KOPT-K1 (cell line): ENCODE results near the gene DDX1.
"Not testable (repeated sequence)": the region's sequence is repeated elsewhere in the genome, so short reads cannot be mapped to it uniquely, and the experiment has no call there.

Source experiments
- H3K27ac ChIP-seq: fragments of 200-600 bp; sonication (generic); 2 replicates; pipeline ENCODE4 v1.5.1; 2016; ENCODE audit warnings: antibody characterized with exemption, mild to moderate bottlenecking, low read depth, low read length; ENCODE audit not compliant: poor library complexity, severe bottlenecking
- H3K36me3 ChIP-seq: fragments of 200-600 bp; sonication (generic); 2 replicates; pipeline ENCODE4 v1.5.1; 2017; ENCODE audit warnings: antibody characterized with exemption, mild to moderate bottlenecking, low read length, moderate library complexity; ENCODE audit not compliant: insufficient read depth
- H3K9me3 ChIP-seq: fragments of 200-600 bp; sonication (generic); 2 replicates; pipeline ENCODE4 v1.5.1; 2017; ENCODE audit warnings: antibody characterized with exemption, low read length, mild to moderate bottlenecking; ENCODE audit not compliant: insufficient read depth, poor library complexity, severe bottlenecking

Gene DDX1

DNA sequence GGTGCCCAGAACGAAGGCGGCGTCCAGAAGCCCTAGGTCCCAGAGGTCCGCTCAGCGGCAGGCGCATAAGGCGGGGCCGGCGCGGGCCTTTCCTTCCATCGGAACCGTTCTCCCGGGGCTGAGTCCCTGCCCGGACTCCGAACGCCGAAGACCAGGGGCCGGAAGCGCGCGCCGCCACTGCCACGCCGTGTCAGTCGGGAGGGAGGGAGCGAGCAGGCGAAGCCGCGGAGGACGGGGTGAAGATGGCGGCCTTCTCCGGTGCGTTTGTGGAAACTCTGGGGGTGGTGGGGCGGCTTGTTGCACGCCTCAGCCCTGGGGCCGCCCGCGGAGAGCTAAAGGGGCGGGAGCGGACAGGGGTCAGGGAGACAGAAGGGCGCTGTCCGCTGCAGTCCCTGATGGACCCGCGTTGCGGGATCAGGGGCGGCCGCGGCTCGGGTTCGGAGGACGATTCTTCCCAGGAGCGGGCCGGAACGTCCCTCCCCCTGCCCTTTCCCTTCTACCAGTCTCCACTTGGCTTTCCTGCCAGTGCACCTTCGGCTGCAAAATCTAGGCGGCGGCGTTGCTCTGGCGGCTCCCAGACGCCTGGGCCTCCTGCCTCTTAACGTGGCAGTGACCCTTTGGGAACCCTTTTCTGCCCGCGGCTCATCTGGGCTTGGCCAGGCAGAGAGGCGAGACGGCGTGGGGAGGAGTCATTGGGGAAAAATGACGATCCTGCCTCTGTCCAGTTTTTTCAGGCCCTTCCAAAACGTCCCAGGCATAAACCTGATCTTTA is at the start of gene DDX1:
TSS of gene DDX1 (plus strand) at position 177 of the 772 bp plus-strand sequence. CDS start at position 243, 66 bp downstream.
- H3K27ac ChIP-seq, result peak within 1 kb of the TSS; percentile 81
- peaks cover 26% of the 10 kb centered on the region for H3K36me3 ChIP-seq
- no peaks in the 10 kb centered on the region for H3K9me3 ChIP-seq

DNA sequence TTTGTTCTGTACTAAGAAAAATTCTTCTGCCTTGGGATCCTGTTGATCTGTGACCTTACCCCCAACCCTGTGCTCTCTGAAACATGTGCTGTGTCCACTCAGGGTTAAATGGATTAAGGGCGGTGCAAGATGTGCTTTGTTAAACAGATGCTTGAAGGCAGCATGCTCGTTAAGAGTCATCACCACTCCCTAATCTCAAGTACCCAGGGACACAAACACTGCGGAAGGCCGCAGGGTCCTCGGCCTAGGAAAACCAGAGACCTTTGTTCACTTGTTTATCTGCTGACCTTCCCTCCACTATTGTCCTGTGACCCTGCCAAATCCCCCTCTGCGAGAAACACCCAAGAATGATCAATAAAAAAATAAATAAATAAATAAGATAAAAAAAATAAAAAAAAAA is 49.4 kb upstream of the DDX1 start:
- H3K36me3 ChIP-seq, H3K27ac ChIP-seq, H3K9me3 ChIP-seq: not testable (repeated sequence)

DNA sequence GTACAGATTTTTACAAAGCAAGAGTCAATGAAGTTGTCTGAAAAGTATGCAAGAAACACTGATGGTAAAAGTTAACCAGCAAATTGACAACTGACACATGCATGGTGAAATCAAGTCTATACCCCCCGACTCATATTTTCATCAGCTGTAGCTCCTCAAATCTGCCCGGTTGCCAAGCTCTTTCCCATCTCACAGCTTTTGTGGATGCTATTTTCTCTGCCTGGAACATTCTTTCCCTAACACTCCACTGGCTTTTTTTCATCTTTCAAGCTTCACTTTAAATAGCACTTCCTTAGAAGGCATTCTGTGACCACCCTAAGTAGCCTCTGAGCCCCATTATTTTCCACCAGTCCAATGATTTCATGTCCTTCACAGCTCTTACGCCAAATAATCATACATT is 48.6 kb upstream of the DDX1 start:
- Histone ChIP-seq H3K36me3 (peaks cover 4% of the 10 kb centered on the region; the same call in 1 of the 2 replicates), H3K9me3 (no peaks in the 10 kb centered on the region), H3K27ac (no peak overlapping the region)

DNA sequence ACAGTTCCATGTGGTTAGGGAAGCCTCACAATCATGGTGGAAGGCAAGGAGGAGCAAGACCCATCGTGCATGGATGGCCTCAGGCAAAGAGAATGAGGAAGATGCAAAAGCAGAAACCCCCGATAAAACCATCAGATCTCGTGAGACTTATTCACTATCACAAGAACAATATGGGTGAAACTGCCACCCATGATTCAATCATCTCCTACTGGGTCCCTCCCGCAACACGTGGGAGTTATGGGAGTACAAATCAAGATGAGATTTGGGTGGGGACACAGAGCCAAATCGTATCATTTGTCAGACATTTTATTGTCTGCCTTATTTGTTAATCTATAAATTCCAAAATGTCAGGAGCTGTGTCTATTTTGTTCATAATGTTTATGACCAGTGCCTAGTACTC is 48.1 kb upstream of the DDX1 start:
- H3K36me3 ChIP-seq, result peaks cover under 1% of the 10 kb centered on the region; the same call in 1 of the 2 replicates
- no peak overlapping the region for H3K27ac ChIP-seq
- H3K9me3 ChIP-seq, result no peaks in the 10 kb centered on the region

DNA sequence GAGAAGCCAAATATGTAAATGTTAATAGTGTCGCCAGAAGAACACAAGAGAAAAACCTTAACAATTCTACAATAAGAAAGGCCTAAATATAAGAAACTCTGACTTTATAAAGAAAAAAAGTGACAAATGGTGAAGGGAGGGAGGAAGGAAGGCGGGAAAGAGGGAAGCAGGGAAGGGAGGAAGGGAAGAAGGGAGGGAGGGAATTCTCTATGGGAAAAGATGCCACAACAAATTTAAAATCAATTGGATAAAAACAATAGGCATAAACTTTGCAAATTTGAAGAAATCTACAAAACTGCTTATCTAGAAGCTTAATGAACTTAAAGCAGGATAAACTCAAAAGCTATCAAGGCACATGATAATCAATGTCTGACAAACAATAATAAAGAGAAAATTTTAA is 47.4 kb upstream of the DDX1 start:
- Histone ChIP-seq H3K9me3 (no peaks in the 10 kb centered on the region), H3K36me3 (no peaks in the 10 kb centered on the region; the same call in none of the 2 replicates), H3K27ac (no peak overlapping the region)

DNA sequence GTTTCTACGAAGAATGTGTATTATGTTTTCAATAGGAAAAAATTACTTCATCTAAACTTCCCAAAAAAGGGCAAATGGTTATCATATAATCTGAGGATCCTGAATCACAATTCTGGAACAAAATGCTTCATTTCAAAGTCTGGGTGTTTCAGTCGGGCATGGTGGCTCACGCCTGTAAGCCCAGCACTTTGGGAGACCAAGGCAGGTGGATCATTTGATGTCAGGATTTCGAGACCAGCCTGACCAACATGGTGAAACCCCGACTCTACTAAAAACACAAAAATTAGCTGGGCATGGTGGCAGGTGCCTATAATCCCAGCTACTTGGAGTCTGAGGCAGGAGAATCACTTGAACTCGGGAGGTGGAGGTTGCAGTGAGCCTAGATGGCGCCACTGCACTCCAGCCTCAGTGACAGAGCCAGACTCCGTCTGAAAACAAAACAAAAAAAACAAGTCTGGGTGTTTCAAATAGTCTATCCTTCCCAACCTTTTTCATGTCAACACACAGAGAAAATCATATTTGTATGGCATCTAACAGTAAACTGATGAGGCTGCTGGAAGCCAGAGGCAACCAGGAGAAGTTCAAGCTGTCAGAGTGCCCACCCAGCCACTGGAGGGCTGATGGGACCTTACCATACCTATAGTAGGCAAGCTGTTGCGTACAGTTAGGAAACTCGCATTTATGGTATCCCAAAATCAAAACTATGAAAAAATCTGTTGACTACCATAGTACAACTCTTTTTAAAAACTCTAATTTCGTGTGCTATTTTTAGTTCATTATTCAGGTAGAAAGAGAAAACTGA is 45.2 kb upstream of the DDX1 start:
- H3K9me3 ChIP-seq, result no peaks in the 10 kb centered on the region
- peaks cover 5% of the 10 kb centered on the region for H3K36me3 ChIP-seq
- H3K27ac ChIP-seq, result no peak overlapping the region

DNA sequence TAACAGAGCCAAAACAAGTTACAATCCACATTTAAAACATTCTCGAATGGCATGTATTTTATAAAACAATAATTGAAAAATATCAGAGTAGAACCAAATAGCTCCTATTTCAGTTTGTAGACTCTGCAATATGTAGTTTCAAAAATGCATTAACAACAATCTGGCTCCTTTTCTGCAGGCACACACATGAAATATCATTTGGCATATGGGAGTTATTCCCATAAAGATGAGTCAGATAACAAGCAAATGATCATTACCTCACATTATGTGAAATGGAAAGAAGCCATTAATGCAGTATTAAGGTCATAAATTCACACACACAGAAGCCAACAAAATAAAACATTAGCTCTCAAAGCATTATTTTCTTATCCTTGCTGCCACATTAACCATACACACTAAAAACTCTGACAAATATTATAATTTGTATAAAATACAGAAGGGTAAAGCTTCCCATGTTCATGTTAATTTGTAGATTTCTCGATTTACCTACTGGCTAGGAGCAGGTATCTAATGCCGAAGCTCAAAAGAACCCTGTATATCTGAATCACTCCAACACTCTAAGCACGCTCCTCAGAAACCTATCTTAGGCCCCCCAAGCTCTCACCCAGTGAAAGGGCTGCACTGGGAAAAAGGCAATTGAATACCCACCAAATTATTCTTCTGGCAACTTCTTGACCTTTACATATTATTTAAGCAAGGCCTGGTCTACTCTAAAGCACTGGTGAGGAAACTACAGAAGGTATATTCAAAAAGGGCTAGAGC is 44.4 kb upstream of the DDX1 start:
- Histone ChIP-seq H3K27ac (no peak overlapping the region), H3K9me3 (no peaks in the 10 kb centered on the region), H3K36me3 (peaks cover 7% of the 10 kb centered on the region)

DNA sequence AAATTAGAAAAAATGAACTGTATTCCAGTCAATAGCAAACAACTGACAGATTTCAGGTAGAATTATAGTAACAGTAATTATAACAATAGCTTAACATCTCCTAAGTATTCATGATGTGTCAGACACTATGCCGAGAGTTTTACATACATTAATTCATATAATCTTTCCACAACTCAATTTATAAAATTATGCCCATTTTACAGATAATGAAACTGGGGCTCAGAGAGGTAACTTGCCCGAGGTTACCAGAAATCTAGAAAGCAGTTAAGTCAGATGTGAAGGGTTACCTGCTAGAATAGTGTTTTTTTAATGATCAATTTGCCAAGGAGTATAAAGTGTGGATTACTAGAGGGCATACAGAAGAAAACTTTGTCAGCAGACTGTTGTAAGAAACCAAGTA is 42.7 kb upstream of the DDX1 start:
- Histone ChIP-seq H3K36me3 (peaks cover 14% of the 10 kb centered on the region), H3K9me3 (no peaks in the 10 kb centered on the region), H3K27ac (no peak overlapping the region)

DNA sequence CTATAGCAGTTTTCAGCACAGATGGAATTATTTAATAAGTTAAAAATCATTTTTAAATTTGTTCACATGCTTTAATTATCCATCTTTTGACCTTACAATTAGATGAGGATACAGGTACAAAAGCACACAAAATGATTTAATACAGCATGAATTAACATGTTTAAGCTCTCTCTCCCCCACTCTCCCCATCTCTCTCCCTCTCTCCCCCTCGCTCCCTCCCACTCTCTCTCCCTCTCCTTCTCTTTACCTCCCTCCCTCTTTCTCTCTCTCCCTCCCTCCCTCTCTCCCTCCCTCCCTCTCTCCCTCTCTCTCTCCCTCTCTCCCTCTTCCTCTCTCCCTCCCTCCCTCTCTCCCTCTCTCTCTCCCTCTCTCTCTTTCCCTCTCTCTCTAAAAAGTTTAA is 38.1 kb upstream of the DDX1 start:
- Histone ChIP-seq H3K27ac (no peak overlapping the region), H3K9me3 (no peaks in the 10 kb centered on the region), H3K36me3 (peaks cover 20% of the 10 kb centered on the region)

DNA sequence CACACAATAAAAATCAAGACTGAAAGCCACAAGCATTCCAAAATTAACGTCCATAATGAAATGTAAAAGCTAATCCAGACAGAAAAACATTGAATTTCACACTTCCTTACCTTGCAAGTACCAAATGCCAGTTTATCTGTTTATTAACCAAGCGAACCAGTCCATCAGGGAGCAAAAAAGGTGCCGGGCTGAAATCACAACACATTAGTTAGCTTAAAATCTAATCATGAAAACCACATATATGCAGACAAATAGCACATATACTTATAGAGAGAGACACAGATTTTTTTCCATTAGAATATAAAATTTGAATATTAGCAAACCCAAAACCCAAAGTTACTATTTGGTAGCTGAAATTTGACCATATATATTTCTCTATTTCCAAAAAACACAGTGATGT is 37.7 kb upstream of the DDX1 start:
- peaks cover 20% of the 10 kb centered on the region for H3K36me3 ChIP-seq
- H3K27ac ChIP-seq, result no peak overlapping the region
- no peaks in the 10 kb centered on the region for H3K9me3 ChIP-seq

DNA sequence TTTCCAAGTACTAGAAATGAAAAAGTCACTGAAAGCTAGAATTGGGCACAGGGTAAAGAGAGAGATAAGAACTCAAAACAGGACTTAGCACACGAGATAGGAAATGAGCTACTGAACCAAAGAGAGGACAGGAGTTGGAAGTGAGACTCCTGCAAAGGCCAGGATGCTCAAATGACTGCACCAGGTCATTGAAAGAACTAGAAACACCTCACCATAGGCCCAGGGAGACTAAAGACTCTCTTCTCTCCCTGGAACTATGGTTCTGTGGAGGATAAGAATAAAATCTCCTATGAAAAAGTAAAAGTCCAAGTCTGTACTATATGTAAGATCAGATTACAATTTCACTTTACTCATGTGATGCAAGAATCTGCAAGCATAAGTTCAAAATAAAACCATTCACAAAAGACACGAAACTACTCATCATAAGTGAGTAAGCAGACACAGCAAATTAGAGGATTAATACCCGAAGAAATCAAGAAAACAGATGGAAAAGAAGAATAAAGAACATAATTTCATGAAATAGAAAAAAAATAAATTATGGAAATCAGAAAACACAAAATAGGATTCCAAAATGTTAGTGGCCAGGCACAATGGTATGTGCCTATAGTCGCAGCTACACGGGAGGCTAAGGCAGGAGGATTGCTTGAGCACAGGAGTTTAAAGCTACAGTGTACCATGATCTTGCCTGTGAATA is 37.0 kb upstream of the DDX1 start:
- H3K27ac ChIP-seq, result no peak overlapping the region
- H3K36me3 ChIP-seq, result peaks cover 20% of the 10 kb centered on the region
- no peaks in the 10 kb centered on the region for H3K9me3 ChIP-seq

DNA sequence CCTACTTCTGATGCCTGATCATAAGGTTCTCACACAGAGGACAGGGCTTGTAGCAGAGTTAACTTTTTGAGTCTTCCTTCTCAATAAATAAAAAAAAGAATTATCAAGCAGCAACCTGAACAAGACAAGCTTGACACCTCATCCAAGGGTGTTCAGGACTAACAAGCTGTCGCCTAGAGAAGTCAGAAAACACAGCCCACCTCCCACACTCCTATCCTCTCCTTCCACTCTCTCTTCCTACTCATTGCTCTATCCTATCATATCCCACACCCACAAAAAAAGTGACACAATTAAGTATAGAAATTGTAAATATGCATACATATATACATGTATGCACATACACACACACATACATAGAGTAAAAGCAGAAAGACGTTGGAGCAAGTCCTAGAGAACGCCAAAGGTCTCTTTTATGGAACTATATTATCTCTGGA is 35.9 kb upstream of the DDX1 start:
- peaks cover 16% of the 10 kb centered on the region for H3K36me3 ChIP-seq
- H3K9me3 ChIP-seq, result no peaks in the 10 kb centered on the region
- H3K27ac ChIP-seq, result no peak overlapping the region

DNA sequence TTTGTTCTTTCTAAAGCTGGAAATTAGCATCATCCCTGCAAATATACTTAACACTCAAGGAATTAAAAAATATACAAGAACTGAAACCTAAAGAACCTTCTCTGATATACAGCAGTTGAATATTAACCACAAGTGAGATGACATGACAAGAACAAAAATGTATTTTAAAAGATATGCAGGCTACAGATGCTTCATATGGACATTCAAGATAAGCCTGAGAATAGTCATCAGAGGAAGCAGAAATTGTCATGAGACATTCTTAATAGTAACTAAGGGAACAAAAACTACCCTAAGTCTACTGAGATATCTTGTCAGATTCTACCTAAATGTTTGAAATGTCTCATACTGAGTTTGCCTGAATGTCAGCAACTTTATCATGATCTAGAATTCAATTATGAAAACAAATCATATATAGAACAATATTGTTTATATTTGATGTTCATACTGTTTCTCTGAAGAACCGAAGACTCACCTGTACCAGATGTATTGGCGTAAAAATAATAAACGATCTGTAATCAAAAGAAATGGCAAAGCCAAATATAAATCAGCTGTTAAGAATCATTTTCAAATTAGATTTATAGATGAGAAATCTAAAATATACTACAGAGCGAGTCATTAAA is 35.2 kb upstream of the DDX1 start:
- no peaks in the 10 kb centered on the region for H3K9me3 ChIP-seq
- H3K27ac ChIP-seq, result no peak overlapping the region

DNA sequence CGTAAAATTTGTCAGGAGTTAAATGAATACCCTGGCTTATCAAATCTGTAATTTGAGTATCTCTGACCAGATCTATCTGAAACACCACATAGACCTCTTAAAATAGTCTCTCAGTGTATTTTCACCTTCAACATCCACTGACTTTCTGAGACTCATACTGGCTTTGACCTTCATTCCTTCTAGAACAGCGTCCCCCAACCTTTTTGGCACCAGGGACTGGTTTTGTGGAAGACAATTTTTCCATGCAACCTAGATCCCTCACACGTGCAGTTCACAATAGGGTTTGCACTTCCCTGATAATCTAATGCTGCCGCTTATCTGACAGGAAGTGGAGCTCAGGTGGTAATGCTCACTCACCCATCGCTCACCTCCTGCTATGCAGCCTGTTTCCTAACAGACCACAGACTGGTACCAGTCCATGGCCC is 33.8 kb upstream of the DDX1 start:
- Histone ChIP-seq H3K27ac (no peak overlapping the region), H3K36me3 (peaks cover 7% of the 10 kb centered on the region), H3K9me3 (no peaks in the 10 kb centered on the region)

More for the DNA sequence above, 35.2 kb upstream of the DDX1 start:
- H3K36me3 ChIP-seq, result peaks cover 16% of the 10 kb centered on the region
